ENCODE measurements around the gene FSTL5.
"Not testable (repeated sequence)": the region's sequence is repeated elsewhere in the genome, so short reads cannot be mapped to it uniquely, and the experiment has no call there.

Gene FSTL5

DNA sequence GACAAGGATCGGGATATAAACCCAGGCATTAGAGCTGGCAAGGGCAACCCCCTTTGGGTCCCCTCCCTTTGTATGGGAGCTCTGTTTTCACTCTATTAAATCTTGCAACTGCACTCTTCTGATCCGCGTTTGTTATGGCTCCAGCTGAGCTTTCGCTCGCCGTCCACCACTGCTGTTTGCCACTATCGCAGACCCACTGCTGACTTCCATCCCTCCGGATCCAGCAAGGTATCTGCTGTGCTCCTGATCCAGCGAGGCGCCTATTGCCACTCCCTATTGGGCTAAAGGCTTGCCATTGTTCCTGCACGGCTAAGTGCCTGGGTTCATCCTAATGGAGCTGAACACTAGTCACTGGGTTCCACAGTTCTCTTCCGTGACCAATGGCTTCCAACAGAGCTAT lies 59.9 kb downstream of the FSTL5 start:
- not testable (repeated sequence) for DNase-seq

DNA sequence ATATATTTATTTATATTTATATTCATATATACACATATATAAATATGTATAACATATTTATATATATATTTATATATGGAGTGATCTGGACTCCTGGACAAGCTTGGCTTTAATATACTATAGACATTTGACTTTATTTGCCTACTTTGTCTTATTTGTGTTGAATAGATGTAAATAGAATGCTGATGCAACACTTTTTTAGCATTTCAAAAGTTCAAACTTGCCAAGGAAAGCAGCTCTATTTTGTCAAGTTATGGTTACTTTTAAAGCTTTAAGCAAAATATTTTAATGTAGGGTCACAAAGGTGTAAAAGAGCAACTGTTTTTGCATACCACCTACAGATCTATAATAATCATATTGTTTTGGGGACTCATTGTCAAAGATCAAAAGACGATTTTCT lies 61.1 kb downstream of the FSTL5 start:
- no peak for DNase-seq

DNA sequence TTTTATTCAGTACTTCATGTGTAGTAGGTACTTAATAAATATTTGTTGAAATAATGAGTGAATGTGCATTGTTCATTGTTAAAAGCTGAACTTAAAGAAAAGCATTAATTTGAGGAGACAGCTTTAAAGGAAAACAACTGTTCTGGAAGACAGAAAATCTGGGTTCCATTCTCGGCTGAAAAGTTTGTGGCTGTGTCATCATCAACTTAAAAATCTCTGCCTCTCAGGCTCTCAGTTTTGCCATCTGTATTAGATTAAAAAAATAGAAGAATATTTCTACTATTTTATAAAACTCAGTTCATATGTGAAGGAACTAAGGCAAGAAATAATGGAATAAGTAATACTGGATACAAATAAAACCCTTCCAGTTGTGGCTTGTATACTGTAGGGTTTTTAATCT lies 62.5 kb downstream of the FSTL5 start:
- no peak for DNase-seq

DNA sequence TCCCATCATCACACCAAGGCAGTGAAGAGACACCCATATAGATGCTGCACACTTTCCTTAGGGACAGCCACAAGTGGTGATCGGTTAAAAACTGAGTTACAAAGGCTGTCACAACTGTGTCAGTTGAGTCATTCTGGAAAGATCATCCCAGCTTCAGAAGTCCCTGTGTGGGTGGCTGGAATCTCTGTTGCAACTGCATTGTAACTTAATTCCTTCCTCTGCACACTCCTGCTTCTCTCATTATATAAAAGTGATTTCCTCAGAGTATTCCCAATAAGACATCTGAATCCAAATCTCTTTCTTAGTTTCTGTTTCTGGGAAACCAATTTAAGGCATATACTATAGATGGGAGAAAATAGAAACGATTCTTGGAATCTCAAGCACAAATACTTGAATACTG lies 88.1 kb downstream of the FSTL5 start:
- no peak for DNase-seq

DNA sequence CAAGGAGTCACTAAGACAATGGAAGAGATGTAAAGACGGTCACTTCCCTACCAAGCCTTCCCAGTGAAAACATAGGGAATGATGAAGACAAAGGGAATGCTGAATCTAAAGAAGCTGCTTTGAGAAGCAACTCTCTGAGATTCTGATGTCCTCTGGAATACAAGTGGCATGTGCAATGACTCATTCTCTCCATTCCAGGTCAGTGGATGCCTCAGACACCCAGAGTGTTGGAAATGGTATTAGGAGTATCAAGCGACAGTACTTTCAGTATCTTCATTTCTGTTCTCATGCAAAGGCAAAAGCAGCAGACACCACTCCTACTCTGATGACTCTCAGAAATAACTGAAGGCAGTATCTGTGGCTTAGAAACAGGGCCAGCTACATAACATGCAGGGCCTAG lies 102.6 kb downstream of the FSTL5 start:
- DNase-seq, result no peak

DNA sequence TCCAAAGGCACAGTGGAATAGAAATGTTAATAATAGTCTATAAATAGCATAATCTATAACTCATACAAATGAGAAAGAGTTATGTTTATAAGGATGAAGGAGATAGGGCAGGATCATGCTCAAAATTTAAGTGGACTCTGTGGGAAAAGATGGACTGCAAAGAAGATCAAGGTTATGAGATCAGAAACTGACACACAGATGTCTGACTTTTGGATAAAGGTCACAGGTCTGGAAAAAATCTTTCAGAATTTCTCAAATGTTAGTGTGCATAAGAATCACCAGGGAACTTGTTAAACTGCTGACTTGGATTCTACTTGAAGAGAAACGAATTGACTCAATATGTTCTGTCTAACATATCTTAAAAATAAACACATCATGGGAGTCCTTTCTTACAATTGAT lies 104.1 kb downstream of the FSTL5 start:
- no peak for DNase-seq

DNA sequence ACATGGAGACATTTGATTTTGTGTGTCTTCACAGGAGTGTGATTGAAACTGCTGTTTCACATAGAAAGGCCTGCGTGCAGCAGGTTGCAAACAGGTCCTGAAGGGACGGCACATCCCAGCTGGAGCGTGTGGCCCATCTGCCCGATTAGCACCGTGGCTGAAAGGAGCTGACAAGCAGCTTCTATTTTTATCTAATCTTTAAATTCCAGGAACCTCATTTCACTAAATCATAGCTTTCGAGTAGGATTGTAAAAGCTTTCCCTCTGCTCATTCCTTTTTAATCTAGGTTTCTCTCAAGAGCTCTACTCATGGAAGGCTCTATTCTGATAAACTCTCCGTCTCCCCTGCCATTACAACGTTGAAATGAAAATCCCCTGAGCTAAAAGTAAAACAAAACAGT lies 106.8 kb downstream of the FSTL5 start:
- no peak for DNase-seq

DNA sequence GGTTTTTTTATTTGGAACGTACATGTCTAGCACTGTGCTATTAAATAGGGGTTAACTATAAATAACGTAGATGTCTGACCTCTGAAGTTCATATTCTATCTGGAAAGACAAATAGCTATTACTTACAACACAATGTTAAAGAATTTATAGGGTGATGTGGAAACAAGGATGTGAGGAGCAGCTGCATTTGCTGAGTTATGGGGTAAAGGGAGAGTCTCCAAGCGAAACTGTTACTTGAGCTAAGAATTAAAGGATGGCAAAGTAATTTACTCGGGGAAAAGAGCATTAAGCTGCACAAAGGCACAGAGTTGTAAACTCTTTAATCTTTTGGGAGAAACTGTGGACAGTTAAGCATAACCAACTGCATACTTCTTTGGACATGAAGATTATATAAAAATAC lies 117.7 kb downstream of the FSTL5 start:
- DNase-seq, result no peak

DNA sequence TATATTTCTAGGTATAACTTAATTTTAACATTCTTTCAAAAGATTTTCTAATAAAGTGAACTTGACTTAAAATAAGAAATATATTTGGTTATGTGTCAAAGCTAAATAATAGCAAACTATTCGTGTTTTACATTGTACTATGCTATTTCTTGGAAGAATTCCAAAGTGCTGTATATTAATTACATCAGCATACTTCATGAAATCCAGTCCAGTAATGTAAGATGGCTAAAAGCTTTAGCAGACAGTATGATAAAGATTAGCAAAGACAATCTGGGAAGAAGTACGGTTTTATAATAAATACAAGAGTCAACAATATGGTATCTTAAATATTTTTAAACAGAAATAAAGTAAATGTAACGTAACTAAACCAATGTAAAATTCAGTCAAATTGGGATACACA lies 125.7 kb downstream of the FSTL5 start:
- no peak for DNase-seq

DNA sequence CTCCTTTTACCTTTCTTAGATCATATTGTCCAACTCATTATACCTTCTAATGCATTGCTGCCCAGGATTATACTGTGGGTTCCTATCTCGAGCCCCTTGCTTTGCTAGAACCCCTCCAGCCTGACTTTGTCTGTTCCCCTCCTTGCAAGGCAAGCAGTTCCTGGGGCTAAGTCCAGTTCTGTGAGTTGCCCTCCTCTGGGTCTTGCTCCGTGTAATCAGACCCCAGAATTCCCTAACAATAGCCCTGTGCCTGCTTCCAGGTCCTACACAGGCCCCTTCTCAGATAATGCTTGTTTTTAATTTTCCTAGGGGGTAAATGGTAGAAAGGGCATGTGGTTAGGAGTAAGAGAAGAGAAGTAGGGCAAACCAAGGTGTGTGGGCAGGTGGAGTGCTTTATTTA lies 145.9 kb downstream of the FSTL5 start:
- DNase-seq, result no peak

DNA sequence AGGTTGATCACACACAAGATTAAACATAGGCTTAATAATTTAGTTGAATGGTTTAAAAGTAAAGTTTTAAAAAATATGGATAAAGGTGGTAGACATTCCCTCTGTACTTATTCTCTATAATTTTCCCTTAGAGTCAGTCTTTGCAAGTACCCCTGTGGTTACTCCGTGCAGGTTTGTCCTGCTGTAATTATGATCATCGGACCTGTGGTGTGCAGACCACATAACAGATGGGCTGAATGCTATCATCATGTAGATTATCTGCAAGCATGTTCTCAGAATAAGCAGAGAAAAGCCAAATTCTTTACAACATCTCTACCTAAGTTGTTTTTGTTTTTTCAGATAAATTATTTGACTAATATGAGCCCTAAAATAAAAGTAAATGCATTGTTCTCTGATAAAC lies 146.8 kb downstream of the FSTL5 start:
- no peak for DNase-seq

DNA sequence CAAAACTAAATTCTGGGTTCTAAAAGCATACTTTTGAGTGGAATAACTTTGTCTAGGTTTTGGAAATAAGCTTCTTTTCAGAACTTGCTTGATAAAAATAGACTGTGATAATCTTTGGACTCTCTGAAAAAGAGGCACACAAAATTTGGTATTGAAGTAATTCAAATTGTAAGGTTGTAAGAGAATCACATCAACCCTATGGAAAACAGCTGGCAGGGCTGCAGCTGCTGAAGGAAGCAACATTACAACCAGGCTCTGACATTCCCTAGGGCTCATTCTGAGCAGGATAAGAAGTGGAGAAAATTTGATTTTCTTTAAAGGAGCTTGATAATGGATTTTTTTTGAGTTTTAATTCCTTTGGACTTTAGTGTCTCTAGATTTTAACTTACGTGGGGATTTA lies 147.6 kb downstream of the FSTL5 start:
- no peak for DNase-seq

DNA sequence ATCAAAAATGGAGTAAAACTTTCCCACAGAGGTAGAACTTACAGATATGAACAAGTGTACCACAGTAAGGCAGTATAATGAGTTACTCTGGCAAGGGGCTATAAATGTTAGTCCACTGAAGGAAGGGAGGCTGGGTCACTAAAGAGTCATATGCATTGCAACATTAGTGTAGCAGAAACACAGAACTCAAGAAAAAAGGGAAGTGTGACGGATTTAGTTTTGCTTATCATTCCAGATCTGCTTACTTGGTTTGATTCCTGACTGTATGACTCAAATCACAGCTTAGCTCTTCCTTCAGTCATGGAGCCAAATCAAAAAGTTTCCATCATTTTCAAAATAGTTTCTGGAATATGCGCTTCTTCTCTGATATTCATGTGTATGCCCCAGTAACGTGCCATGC lies 148.7 kb downstream of the FSTL5 start:
- DNase-seq, result no peak

DNA sequence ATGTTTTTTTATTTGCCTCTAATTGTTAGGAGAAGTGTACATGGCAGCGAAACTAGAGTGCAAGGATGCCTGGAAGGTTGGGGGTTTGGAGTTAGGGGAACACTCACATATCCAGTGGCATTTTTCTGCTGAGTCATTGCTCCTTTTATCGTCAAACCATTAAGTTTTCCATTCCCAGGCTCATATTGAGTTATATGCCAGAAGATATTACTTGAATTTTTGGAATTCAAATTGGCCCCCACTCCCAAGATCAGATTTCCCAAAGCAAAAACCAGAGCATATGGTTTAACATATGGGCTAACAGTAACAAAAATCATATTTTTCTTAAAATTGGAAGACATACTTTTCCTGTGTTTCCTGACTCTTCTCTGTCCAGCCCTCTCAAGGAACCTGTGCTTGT lies 152.7 kb downstream of the FSTL5 start:
- no peak for DNase-seq

DNA sequence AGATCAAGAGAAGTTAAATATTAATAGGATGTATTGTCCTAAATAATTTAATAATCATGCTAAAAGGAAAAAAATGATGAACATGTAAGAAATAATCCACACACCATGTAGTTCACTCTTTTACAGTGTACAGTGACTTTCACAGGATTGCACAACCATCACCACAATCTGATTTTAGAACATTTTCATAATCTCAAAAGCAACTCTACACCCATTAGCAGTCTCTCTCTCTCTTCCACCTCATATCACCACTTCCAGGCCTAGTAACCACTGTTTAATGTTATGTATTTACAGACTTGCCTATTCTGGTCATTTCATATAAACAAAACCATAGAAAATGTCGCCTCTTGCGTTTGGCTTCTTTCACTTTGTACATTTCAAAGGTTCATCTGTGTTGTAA lies 153.4 kb downstream of the FSTL5 start:
- DNase-seq, result no peak

DNA sequence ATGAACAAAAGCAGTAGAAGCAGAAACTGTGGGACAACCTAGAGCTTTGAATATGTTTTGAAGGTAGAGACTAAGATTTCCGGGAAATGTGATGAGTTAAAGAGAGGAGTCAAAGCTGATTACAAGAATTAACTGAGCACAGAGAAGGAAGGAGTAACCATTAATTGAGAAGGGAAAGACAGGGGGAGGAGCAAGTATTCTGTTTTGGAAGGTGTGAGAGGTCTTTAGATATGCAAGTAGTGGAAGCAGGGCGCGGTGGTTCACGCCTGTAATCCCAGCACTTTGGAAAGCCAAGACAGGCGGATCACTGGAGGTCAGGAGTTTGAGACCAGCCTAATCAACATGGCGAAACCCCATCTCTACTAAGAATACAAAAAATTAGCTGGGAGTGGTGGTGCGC lies 171.5 kb downstream of the FSTL5 start:
- DNase-seq, result no peak

DNA sequence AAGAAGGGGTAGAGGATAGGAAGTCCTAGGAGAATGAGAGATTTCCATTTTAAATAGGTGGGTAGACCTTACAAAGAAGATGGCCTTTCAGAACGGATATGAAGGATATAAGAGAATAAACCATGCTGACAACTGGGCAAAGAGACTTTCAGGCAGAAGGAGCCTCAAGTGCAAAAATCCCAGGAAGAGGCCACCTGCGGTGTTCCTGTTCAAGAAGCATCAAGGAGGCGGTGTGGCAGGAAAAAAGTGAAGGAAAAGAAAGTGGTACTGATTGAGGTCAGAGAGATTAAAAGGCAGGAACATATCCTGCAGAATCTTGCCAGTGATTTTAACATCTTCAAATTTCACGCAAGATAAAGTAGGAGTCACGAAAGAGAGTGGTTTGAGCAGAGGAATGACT lies 172.0 kb downstream of the FSTL5 start:
- DNase-seq, result no peak

DNA sequence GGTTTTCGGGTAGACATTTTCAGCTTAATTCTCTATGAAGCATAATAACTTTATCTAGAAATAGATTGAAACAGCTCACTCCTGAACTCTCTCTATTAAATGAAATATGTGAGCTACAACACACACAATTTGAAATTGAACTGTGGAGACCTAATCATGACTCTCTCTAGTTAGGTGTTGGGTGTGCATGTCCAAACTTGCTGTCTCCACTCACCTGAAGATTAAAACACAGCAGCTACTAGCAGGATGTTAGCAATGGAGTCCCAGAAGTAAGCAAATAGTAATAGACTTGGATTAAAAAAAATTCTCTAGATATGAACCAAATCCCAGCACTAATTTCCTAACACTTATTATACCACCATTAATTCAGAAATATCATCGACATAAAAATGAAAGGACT lies 173.1 kb downstream of the FSTL5 start:
- no peak for DNase-seq

DNA sequence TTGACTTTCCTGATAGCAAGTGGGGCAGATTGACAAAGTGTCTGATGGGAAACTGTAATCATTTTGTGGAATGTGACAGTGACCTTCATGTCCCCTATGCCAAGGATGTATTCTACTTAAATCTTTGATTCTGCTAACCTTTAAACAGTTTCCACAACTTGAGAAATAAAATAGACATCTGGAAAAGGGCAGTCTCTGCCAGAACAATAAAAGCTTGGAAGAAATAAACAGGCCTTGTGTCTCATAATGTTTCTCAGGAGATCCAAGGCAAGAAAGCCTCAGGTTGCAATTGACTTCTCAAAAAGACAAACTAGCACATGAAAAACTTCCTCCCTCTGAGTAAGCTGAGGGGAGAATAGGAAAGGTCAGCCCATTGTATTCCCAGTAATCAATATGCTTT lies 174.9 kb downstream of the FSTL5 start:
- no peak for DNase-seq

DNA sequence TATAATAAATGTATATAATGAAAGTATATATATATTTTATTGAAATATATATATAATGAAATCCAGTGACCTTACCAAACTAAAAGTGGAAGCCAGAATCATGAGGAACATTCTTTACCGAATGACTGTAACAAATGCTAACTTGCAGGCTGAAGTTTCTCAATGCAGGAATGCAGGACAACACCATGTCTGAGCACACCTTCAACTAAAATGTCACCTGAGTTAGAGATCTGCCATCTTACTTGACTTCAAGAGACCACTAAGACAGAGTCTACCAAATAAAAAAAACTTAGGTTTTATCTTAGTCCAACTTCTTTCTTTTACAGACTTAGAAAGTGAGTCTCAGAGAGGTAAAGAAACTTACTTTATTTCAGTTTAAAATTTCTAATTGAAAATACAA lies 176.2 kb downstream of the FSTL5 start:
- DNase-seq, result no peak

DNA sequence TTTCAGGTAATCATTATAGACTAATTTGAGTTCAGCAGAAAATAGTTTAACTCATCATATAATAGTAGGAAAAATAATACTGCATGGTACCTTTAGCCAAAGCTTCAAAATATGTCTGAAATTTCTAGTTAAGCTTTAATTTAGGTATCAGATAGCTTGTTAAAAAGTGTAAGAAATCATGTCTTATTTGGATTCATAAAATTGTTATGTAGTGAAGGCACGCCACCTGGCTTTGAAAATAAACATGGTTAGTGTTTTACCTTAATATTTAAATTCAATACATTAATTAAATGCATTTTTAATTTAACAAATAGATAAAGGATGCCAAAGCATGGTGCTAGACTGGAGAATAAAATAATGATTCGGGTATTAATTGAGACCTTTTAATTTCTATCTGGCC lies 211.4 kb downstream of the FSTL5 start:
- no peak for DNase-seq

DNA sequence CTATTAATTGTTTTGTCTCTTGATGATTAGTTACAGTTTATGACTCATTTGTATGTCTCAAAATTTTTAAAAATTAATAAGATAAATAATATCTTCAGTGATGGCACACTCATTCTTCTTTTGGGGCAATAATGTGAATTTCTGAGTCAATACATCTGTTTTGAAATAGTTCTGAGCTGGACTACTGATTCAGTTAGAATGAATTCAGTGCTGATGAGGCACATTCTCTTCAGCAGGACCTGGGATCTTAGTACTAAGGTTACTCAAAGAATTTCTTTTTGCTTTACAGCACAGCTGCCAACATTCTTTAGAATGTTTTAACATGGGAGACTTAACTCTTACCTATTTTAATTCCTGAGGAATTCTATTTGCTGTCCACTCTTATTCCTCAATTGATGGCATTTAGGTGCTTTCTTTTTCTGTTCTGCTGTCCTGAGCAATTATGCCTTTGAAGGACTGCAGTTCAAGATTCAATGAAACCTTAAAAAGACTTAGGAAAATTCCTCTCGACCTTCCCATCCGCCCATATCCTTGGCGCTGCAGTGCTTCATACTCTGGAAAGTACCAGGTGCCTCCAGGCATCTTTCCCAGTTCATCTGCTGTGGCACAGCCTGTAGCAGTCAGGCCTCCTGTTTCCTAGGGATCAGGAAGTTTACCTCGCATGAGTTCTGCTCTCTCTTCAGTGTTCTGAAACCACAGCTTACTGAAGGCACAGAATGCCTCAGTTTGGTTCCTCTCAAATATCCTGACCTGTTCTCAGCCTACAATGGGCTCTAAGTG lies 213.7 kb downstream of the FSTL5 start:
- DNase-seq, result no peak

DNA sequence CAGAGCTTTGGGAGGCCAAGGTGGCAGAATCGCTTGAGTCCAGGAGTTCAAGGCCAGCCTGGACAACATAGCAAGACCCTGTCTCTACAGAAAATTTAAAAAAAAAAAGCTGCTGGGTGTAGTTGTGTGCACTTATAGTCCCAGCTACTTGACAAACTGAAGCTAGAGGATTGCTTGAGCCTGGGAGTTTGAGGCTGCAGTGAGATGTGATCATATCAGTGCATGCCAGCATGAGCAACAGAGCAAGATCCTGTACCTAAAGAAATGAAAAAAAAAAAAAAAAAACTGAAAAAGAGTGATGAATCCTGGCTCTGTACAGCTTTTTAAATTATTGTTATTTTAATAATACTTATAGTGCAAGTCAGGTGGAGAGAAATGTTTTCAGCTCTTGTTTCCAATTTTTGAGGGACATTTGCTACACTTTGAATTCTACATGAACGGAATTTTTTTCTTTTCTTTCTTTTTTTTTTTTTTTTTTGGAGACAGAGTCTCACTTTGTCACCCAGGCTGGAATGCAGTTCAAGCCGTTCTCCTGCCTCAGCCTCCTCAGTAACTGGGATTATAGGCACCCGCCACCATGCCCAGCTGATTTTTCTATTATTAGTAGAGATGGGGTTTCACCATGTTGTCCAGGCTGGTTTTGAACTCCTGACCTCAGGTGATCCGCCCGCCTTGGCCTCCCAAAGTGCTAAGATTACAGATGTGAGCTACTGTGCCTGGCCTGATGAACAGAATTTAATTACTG lies 215.6 kb downstream of the FSTL5 start:
- no peak for DNase-seq

DNA sequence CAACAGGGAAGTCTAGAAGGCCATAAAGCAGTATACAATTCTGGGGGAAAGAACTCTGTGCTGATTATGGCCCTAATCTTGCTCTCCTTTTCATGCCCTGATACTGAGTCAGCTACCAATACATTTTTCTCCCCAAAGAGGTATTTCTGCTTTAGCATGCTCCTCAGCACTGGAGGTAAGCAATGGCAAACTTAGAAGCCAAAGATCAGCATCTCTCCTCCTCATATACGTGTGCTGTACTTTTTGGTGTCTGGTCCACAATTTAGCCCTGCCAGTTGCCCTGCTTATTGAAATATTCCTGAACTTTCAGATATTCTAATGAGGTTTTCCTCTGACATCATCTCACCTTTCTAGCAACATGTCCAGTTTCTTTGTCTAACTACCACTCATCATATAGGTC lies 226.2 kb downstream of the FSTL5 start:
- DNase-seq, result no peak

Data from right kidney (tissue), 1 donor.